Choroid plexus epithelial cell (primary cell): ENCODE results near the gene CACNG8.

Source experiments
- DNase-seq: peaks from one replicate; pipeline ENCODE4 v3.0.0-alpha.2; 2010; ENCODE audit warnings: low read depth
- H3K4me3 ChIP-seq: 2 replicates; pipeline ENCODE4 v1.5.1; 2011; ENCODE audit warnings: low read depth, mild to moderate bottlenecking, control low read depth, low read length, moderate library complexity
- TF ChIP-seq, protein P1 (sequence below): conservative IDR thresholded peaks from 2 replicates; pipeline ENCODE4 v1.5.1; 2011; ENCODE audit warnings: low read depth, mild to moderate bottlenecking, control low read depth, inconsistent platforms, low read length, moderate library complexity

The CACNG8 gene

DNA sequence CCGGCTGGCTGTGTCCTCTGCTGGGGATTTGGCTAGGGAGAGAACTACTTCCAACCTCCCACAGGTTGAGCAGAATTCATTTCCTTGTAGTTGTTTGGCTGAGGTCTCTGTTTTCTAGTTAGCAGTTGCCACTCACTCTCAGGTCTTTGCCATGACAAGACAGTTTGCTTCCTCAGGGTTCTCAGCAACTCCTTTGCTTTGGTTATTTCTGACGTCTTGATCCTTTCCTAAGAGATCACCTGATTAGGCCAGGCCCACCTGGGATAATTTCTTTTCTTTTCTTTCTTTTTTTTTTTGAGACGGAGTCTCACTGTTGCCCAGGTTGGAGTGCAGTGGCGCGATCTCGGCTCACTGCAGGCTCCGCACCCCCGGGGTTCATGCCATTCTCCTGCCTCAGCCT lies 9.4 kb upstream of the CACNG8 start:
- TF ChIP-seq, protein P1, sequence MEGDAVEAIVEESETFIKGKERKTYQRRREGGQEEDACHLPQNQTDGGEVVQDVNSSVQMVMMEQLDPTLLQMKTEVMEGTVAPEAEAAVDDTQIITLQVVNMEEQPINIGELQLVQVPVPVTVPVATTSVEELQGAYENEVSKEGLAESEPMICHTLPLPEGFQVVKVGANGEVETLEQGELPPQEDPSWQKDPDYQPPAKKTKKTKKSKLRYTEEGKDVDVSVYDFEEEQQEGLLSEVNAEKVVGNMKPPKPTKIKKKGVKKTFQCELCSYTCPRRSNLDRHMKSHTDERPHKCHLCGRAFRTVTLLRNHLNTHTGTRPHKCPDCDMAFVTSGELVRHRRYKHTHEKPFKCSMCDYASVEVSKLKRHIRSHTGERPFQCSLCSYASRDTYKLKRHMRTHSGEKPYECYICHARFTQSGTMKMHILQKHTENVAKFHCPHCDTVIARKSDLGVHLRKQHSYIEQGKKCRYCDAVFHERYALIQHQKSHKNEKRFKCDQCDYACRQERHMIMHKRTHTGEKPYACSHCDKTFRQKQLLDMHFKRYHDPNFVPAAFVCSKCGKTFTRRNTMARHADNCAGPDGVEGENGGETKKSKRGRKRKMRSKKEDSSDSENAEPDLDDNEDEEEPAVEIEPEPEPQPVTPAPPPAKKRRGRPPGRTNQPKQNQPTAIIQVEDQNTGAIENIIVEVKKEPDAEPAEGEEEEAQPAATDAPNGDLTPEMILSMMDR = no peak
- no peak for DNase-seq
- no peak overlapping the region for H3K4me3 ChIP-seq

DNA sequence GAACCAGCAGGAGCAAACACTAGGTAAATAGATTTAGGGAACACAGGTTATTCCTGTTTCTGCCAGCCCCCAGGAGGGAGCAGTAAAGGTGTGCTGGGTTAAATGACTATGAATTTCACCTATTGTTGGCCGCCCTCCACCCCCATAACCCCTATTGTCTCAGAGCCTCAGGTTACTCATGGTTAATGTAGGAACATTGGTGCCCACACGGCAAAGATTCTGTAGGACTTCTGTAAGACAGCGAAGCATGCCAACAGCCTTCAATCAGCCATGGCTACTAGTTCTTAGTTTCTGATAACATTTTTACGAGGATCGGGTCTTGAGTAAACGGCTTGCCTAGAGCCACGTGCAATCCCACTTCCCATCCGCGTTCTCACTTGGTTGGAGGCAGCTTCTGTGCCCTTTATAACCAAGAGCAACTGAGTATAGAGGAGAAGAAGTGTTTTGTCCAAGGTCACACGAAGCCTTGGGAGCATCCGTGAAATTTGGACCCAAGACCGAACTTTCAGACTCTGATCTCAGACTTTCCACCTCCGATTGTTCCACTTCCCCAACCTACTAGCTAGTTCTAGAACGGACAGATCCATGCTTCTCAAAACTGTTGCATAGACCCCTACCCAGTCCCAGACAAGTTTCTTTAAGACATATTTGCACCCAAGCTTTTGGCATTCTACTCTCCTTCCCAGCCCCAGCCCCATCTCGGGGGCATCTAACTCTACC lies 5.1 kb upstream of the CACNG8 start:
- no peak overlapping the region for H3K4me3 ChIP-seq
- DNase-seq = no peak

DNA sequence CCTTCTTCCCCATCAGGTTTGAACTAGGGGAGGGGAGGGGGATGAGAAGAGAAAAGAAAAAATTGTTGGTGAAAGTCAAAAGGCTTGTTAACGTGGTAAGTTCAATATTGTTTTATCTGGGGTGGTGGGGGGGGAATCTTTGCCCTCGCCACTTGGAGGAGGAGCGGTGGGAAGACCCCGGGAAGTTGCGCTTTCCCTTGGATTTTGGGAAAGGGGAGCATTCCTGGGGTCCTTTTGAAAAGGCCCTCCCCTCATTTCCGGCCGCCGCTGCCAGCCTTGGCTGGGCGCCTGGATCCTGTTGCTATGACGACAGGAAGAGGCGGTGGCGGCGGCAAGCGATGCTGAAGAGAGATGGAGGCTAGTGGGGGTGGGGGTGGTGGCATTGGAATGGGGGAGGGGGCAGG lies 4.6 kb upstream of the CACNG8 start:
- peak; percentile 29 for DNase-seq
- H3K4me3 ChIP-seq = no peak overlapping the region
- TF ChIP-seq, protein P1 = no peak

More for the DNA sequence above, 5.1 kb upstream of the CACNG8 start:
- TF ChIP-seq, protein P1 = no peak

DNA sequence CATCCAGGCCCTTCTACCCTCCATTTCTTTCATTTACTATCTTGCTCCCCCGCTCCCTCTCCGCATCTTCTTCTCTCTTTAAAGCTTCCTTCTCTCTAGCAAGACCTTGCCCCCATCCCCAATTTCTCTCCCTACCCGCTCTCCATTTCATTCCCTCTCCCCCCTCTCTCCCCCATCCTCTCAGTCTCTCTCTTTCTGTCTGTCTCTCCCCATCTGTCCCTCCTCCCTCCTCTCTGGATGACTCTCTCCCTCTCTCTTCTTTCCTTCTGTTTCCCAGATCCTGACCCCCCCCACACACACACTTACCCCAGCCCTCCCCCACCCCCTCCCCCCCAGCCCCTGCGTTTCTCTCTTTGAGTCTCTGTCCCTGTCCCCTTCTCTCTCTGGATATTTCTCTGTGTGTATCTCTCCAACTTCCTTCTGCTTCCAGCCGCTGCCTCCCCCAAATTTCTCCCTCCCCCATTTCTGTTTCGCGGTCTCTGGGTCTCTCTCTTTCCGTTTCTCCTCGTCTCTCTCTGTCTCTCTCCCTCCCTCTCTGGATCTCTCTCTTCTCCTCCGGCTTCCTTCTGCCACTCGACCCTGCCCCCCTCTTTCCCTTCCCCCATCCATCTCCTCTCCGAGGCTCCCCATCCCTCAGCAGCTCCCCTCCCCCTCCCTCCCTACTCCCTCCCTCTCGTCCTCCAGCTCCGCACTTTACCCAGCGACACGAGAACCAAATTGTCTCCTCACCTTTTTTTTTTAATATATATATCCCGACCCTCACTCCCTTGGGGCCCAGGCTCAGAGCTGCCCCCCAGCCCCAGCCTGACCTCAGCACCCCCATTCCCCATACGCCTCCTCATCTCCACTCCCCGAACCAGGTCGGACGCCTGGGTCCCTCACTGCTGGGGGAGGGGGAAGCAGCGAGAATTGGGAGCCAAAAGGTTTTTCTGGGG lies 3.6 kb upstream of the CACNG8 start:
- TF ChIP-seq, protein P1 = no peak
- H3K4me3 ChIP-seq = no peak overlapping the region
- DNase-seq = no peak

DNA sequence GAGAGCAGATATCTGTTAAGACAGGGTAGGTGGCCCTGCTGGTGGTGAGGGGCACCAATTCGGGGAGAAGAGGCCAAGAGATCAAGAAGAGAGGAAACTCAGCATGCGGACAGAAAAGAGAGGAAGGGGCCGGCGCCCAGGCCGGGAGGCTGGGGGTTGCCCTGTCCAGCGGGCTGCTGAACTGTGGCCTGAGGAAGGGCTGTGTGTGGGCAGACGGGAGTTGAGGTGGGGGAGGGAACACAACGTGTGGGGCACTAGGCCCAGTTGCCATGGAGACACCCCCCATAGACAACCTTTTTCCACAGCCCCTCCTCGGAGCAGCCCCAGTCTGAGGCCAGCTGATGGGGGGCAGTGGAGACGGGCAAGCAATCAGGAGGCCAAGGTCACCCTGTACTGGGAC lies 2.5 kb upstream of the CACNG8 start:
- no peak for DNase-seq
- TF ChIP-seq, protein P1 = no peak
- no peak overlapping the region for H3K4me3 ChIP-seq

DNA sequence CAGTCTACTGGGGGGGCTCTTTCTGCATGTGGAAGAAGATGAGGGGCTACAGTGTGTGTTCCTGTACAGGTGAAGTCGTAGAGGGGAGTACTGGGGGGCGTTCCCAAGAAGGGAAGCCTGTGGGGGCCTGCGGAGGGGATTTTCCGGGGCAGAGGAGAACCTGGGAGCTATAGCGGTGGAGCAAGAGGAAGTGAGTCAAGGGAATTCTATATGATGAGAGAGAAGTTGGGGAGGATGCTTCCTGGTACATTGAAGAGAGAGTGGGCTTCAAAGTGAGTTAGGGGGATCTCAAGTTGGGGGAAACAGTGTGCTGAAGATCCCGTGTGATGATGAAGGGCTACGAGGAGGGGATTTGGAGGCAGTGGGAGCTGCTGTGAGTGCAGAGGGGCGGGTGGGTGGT lies 1.9 kb upstream of the CACNG8 start:
- DNase-seq = no peak
- TF ChIP-seq, protein P1 = no peak
- H3K4me3 ChIP-seq = peak overlapping the region; percentile 33
